Measurements from ENCODE around the gene EHMT1. TPM values are rescaled to one million over a fixed set of nuclear protein-coding genes. Genes with fewer than 3 reads are reported as not detected.

Gene EHMT1
- total and polyA plus RNA-seq, 2 of the 13 experiments (the other 11 are each of a cell fraction or from before 2014, with no cell fraction given) = 23.0 to 27.1 TPM

DNA sequence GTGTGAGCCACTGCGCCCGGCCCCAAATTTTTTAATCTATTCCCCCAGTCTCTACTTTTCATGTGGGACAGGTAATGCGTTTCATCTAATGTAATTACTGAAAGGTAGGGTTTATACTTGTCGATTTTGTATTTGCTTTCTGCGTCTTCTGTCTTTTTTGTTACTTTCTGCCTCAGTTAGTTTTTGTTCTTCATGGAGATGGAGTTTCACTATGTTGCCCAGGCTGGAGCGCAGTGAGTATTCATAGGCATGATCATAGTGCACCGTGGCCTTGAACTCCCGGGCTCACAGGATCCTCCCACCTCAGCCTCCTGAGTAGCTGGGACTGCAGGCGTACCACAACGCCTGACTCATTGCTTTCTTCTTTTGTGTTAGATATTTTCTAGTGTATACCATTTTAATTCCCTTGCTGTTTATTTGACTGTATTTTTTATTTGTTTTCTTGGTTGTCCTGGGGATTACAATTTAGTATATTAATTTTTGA, 23.4 kb downstream of the EHMT1 start (continued):
- TF ChIP-seq IRF2 (CRISPR knock-in tag; IDR thresholded peaks at IDR 0.05) (no peak), RARA (CRISPR knock-in tag; IDR thresholded peaks at IDR 0.05) (peak; percentile 77), POLR2A (IDR thresholded peaks at IDR 0.05; ENCODE audit: insufficient read depth in 1 of 2, low read depth in 2 of 2, low read length in 2 of 2) (no peak), ZMYM3 (CRISPR knock-in tag; IDR thresholded peaks at IDR 0.05) (peak; percentile 35; the same call in 1 of the 2 replicates), RBM22 (optimal IDR thresholded peaks at IDR 0.05; ENCODE audit: low read length) (peak; percentile 22), YY1 (IDR thresholded peaks at IDR 0.05; ENCODE audit: insufficient read depth, insufficient replicate concordance, low read depth, low read length) (no peak)
- TF ChIP-seq, protein P1, sequence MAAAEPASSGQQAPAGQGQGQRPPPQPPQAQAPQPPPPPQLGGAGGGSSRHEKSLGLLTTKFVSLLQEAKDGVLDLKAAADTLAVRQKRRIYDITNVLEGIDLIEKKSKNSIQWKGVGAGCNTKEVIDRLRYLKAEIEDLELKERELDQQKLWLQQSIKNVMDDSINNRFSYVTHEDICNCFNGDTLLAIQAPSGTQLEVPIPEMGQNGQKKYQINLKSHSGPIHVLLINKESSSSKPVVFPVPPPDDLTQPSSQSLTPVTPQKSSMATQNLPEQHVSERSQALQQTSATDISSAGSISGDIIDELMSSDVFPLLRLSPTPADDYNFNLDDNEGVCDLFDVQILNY (CRISPR knock-in tag; conservative IDR thresholded peaks at IDR 0.05) = no peak

DNA sequence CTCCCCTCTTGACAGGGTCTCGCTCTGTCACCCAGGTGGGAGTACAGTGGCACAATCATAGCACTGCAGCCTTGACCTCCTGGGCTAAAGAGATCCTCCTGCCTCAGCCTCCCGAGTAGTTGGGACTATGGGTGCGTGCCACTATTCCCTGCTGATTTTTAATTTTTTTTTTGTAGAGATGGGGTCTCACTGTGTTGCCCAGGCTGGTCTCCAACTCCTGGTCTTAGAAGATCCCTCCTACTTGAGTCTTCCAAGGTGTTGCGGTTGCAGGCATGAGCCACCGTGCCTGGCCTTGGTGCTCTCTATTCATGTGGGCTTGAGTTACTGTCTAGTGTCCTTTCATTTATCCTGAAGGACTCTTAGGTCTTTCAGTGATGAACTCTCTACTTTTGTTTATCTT, 24.1 kb downstream of the EHMT1 start:
- TF ChIP-seq UBTF (CRISPR knock-in tag; IDR thresholded peaks at IDR 0.05) (no peak), ZNF121 (CRISPR knock-in tag; IDR thresholded peaks at IDR 0.05) (peak; percentile 38; the same call in 1 of the 2 replicates), AGO2 (optimal IDR thresholded peaks at IDR 0.05; ENCODE audit: low read depth, low read length) (no peak), MAF1 (CRISPR knock-in tag; IDR thresholded peaks at IDR 0.05; ENCODE audit: borderline replicate concordance) (no peak)
- Histone ChIP-seq H3K4me3 (replicated peaks in 1 of 3; ENCODE audit: insufficient read depth in 1 of 3, low read depth in 2 of 3, low read length in 3 of 3) (no peak overlapping the region), H4K20me1 (ENCODE audit: insufficient read depth, low read length) (peaks cover 15% of the 10 kb centered on the region; the same call in 1 of the 2 replicates), H3K9me3 (ENCODE audit: low read length) (no peaks in the 10 kb centered on the region), H3K4me2 (ENCODE audit: low read depth, low read length) (no peak overlapping the region), H3K27ac (ENCODE audit: extremely low read length, insufficient read depth, low read length) (no peak overlapping the region), H3K79me2 (ENCODE audit: insufficient read depth, low read length) (peaks cover 88% of the 10 kb centered on the region), H3K27me3 (ENCODE audit: control insufficient read depth in 1 of 2, insufficient read depth in 2 of 2, low read length in 2 of 2) (no peaks in the 10 kb centered on the region), H3K36me3 (replicated peaks in 1 of 2; ENCODE audit: control insufficient read depth in 1 of 2, insufficient read depth in 2 of 2, low read length in 2 of 2) (peaks cover 0 to 15% of the 10 kb centered on the region in 2 experiments; a peak in 3 of 5 replicates), H2AFZ (ENCODE audit: low read length) (no peak overlapping the region), H3K9ac (ENCODE audit: insufficient read depth, low read depth, low read length) (no peak overlapping the region), H3K4me1 (ENCODE audit: insufficient read depth, low read length) (peaks cover 18% of the 10 kb centered on the region)
- DNase-seq (ENCODE audit: low spot score) = no peak
- intact Hi-C loops (cut with micrococcal nuclease; ENCODE audit: unreplicated experiment) (no loop called here), in situ Hi-C loops (cut with HindIII; ENCODE audit: extremely low pct_ligation_motif_present, low pct_unique_long_range_greater_than_20kb) (no loop called here)
- ATAC-seq = no peak
- no peak for FAIRE-seq
- 93% methylated on average over 5 of the region's 5 CpGs for WGBS (ENCODE audit: low lambda C conversion rate)
- CTCF ChIA-PET (ENCODE audit: low intra/inter-chr PET ratio, low total read pairs) = no interaction called here
- POLR2A ChIA-PET = no interaction called here
- BruUV-seq (replicated peaks) = no TSS peak

All from HepG2 (cell line).